MG63 (cell line): ENCODE results near the gene MTRF1L. TPM values are rescaled to one million over a fixed set of nuclear protein-coding genes. Genes with fewer than 3 reads are reported as not detected.

Source experiments
- DNase-seq: peaks from one replicate; pipeline ENCODE4 v3.0.0-alpha.2; 2020
- H3K27me3 ChIP-seq: fragments of 250-450 bp; sonication (Bioruptor Pico); 2 replicates; pipeline ENCODE4 v1.5.1; 2020; ENCODE audit warnings: mild to moderate bottlenecking, moderate library complexity
- H3K36me3 ChIP-seq: fragments of 250-450 bp; sonication (Bioruptor Pico); 2 replicates; pipeline ENCODE4 v1.5.1; 2020; ENCODE audit warnings: mild to moderate bottlenecking, moderate library complexity
- H3K4me3 ChIP-seq: fragments of 250-450 bp; sonication (Bioruptor Pico); 2 replicates; pipeline ENCODE4 v1.5.1; 2020; ENCODE audit warnings: mild to moderate bottlenecking, moderate library complexity
- H3K9me3 ChIP-seq: fragments of 250-450 bp; sonication (Bioruptor Pico); 2 replicates; pipeline ENCODE4 v1.5.1; 2020; ENCODE audit warnings: mild to moderate bottlenecking, moderate library complexity
- total RNA-seq: library from RNA; depleted of rRNA; stranded (reverse); fragments of >200 nt; shearing (Covaris generic); gene quantifications from 2 replicates; pipeline ENCODE4 v1.2.3, GENCODE V29; 2014; ENCODE audit warnings: low replicate concordance; rRNA removed

Gene MTRF1L, protein sequence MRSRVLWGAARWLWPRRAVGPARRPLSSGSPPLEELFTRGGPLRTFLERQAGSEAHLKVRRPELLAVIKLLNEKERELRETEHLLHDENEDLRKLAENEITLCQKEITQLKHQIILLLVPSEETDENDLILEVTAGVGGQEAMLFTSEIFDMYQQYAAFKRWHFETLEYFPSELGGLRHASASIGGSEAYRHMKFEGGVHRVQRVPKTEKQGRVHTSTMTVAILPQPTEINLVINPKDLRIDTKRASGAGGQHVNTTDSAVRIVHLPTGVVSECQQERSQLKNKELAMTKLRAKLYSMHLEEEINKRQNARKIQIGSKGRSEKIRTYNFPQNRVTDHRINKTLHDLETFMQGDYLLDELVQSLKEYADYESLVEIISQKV
- total RNA-seq: 14.6 and 23.1 TPM in 2 replicates

DNA sequence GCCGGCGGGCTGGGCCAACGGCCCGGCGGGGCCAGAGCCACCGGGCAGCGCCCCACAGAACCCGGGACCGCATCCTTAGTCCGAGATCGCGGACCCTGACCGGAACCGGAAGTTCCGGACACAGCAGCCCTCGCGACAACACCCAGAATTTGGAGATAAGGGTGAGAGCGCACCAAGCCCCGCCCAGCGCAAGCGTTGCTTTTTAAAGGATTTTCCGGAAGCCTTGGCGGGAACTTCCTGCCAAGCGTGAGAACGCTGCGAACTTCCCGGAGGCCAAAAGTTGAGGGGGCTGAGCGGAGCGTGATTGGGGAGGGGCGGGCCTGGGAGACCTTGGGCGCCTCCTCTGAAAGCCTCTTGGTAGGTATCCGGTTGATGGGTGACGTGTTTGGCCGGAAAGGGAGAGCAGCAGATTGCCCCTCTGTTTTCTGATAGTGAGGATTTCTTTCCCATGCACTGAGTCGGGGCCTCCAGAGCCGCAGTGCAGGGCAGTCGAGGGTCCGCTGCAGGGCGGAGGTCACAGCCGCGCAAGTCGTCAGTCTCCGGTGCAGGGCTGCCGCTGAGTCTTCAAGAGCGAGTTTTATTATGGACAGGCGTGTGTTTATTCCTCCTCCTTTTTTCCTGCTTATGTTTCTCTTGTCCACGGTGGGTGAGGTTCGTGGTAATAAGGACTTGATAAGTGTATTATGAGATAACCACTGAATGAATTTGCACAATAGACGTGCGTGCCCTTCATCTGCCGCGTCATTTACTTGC lies at the start of gene MTRF1L:
Gene MTRF1L (minus strand): TSS at position 97 of the 753 bp plus-strand sequence. CDS start 24 bp downstream, at position 73.
- no peaks in the 10 kb centered on the region for H3K27me3 ChIP-seq
- DNase-seq: peak; percentile 96
- peaks cover 22% of the 10 kb centered on the region for H3K36me3 ChIP-seq
- no peaks in the 10 kb centered on the region for H3K9me3 ChIP-seq
- peak within 1 kb of the TSS; percentile 87 for H3K4me3 ChIP-seq

DNA sequence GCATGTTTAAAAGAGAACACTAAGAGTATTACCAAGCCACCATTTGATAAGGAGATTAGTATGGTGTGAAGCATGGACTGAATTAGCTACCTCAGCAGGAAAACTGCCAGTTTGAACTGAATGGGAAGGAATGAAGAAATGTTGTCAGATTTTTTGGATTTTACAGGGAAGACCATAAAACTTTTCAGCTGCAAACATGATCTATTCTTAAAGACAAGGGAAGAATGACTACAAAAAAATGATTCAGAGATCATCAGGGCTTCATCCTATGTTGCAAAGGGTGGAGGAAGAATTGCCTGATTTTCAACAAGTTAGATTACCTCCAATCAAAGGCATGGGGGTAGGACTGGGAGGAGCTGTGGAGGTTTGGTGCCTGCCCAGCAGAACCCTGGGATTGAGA lies 49.3 kb upstream of the MTRF1L start:
- no peak for DNase-seq
- Histone ChIP-seq H3K36me3 (no peaks in the 10 kb centered on the region), H3K9me3 (no peaks in the 10 kb centered on the region), H3K4me3 (no peak overlapping the region), H3K27me3 (no peaks in the 10 kb centered on the region)

GRCh38 chr6:153048631-153049030 lies 46.1 kb upstream of the MTRF1L start:
- Histone ChIP-seq H3K4me3 (no peak overlapping the region), H3K27me3 (no peaks in the 10 kb centered on the region), H3K36me3 (no peaks in the 10 kb centered on the region), H3K9me3 (no peaks in the 10 kb centered on the region)
- DNase-seq: no peak

DNA sequence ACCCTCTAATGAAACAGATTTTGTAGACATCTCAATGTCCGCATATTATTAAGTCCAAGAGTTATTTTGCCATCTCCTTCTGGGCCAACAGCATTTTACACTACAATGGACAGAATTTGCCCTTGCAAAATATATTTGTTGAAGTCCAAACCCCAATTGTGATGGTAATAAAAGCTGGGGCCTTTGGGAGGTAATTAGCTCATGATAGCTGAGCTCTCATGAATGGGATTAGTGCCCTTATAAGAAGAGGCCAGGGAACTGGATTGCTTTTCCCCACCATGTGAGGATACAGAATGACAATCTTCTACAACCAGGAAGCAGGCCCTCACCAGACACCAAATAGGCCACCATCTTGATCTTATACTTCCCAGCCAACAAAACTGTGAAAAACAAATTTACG lies 44.9 kb upstream of the MTRF1L start:
- H3K36me3 ChIP-seq: no peaks in the 10 kb centered on the region
- H3K9me3 ChIP-seq: no peaks in the 10 kb centered on the region
- no peaks in the 10 kb centered on the region for H3K27me3 ChIP-seq
- DNase-seq: no peak
- H3K4me3 ChIP-seq: no peak overlapping the region

DNA sequence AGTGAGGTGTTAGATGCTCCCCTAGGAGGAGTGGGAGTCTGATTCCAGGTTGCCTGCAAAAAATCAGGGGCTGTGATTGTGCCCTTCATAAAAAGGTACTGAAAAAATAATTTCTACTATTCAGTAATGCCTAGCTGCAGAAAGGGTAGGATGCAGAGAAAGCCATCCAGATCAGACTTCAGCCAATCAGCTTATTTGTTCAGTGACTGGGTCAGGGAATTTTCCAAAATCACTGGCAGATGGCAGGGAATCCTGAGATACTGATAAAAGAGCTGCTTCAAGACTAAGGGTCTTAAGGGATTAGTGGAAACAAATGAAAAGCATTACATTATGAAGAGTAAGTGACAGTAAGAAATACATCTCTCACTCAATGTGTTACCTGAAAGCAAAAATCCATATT lies 42.8 kb upstream of the MTRF1L start:
- Histone ChIP-seq H3K27me3 (no peaks in the 10 kb centered on the region), H3K4me3 (no peak overlapping the region), H3K9me3 (no peaks in the 10 kb centered on the region), H3K36me3 (no peaks in the 10 kb centered on the region)
- no peak for DNase-seq

GRCh38 chr6:153044295-153044694 lies 41.8 kb upstream of the MTRF1L start:
- no peaks in the 10 kb centered on the region for H3K27me3 ChIP-seq
- H3K36me3 ChIP-seq: no peaks in the 10 kb centered on the region
- H3K9me3 ChIP-seq: no peaks in the 10 kb centered on the region
- no peak overlapping the region for H3K4me3 ChIP-seq
- no peak for DNase-seq

- H3K27me3 ChIP-seq: no peaks in the 10 kb centered on the region
- no peaks in the 10 kb centered on the region for H3K9me3 ChIP-seq
- no peak for DNase-seq
- H3K4me3 ChIP-seq: no peak overlapping the region
- H3K36me3 ChIP-seq: no peaks in the 10 kb centered on the region
These were observed 41.2 kb upstream of the MTRF1L start for GRCh38 chr6:153043719-153044118.

DNA sequence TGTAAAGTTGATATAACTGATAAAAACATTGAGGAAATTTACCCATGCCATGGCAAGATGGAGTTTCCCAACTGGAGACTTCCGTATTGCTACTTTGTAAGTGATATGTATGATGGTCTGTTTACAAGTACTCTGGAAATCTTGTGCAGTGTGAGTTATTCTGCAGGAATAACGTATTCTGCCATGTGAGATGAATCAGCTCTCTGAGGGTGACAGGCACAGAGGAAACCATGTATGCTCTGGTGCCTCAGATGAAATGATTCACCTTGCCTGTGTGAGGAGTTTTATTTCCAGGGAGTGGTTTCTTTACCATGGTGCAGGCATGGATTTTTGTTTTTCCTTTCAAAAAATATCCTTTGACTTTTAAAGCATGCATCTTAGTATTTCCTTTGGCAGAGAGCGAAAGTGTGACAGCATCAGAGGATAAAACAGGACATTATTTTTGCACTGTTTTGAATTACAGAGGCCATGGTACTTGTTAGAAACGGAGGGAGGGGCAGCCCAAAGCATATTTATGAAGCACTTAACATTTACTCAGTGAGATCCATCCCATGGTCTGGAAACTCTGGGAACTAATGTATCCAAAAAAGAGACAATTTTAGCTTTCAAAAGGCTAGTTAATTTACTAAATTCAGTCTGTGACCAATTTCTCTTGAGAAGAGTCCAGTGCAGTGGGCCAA lies 36.0 kb upstream of the MTRF1L start:
- Histone ChIP-seq H3K27me3 (no peaks in the 10 kb centered on the region), H3K4me3 (no peak overlapping the region), H3K36me3 (no peaks in the 10 kb centered on the region), H3K9me3 (no peaks in the 10 kb centered on the region)
- peak; percentile 35 for DNase-seq

DNA sequence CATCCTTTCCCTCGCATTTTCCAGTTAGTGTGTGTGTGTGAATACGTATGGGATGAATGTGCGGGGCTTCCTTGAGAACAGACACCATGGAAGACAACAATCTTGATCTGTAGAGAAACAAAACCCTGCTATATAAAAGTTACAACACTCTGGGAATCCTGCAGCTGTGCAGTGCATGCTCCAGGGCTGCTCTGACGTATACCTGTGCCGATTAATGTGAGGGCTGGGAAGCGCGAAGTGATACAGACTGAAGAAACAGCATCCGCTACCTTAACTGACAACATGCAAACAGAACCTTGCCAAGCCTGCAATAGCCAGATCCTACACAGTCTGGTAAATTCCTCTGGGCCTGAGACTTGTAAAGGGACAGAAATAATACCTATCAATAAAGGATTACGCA lies 31.6 kb upstream of the MTRF1L start:
- no peaks in the 10 kb centered on the region for H3K9me3 ChIP-seq
- 0 out of 2 replicates have a peak, but pooled peaks cover 2% of the 10 kb centered on the region for H3K27me3 ChIP-seq
- H3K4me3 ChIP-seq: no peak overlapping the region
- DNase-seq: no peak
- H3K36me3 ChIP-seq: no peaks in the 10 kb centered on the region

DNA sequence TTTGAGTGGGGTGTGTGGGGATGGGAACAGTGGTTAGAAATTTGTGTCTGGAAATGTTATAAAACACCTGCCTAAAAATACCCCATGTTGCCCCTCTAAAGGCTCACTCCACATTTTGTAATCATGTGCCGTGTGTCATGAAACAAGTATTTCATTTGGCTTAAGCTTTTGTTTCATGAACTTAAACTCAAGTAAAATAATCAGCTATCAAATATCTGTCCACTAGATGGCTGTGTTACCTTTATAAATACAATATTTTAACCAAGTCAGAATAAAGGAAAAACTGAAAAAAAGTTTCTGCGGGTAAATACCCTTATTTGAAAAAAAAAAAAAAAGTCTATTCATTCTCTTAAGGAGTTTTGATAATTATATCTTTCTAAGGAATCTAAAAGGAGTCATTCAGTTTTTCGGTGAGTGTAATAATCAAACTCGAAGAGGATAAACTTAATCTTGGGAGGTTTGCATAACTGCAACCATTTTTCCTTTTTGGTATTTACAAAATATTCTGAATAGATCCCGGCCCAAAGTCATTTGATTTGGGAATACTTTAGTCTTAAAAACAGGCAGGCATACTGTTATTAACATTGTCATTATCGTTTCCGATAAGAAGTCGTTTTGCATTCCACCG lies 29.9 kb upstream of the MTRF1L start:
- no peaks in the 10 kb centered on the region for H3K36me3 ChIP-seq
- no peak for DNase-seq
- 0 out of 2 replicates have a peak, but pooled peaks cover 2% of the 10 kb centered on the region for H3K27me3 ChIP-seq
- H3K9me3 ChIP-seq: no peaks in the 10 kb centered on the region
- H3K4me3 ChIP-seq: no peak overlapping the region

GRCh38 chr6:153031335-153031955 lies 28.9 kb upstream of the MTRF1L start:
- no peak for DNase-seq
- no peak overlapping the region for H3K4me3 ChIP-seq
- 0 out of 2 replicates have a peak, but pooled peaks cover 2% of the 10 kb centered on the region for H3K27me3 ChIP-seq
- H3K9me3 ChIP-seq: no peaks in the 10 kb centered on the region
- no peaks in the 10 kb centered on the region for H3K36me3 ChIP-seq

- DNase-seq: no peak
- no peaks in the 10 kb centered on the region for H3K36me3 ChIP-seq
- 0 out of 2 replicates have a peak, but pooled peaks cover 2% of the 10 kb centered on the region for H3K27me3 ChIP-seq
- H3K4me3 ChIP-seq: no peak overlapping the region
- H3K9me3 ChIP-seq: no peaks in the 10 kb centered on the region
These were observed 26.5 kb upstream of the MTRF1L start for GRCh38 chr6:153028963-153029362.

GRCh38 chr6:153028286-153028685 lies 25.8 kb upstream of the MTRF1L start:
- 0 out of 2 replicates have a peak, but pooled peaks cover 2% of the 10 kb centered on the region for H3K27me3 ChIP-seq
- H3K4me3 ChIP-seq: no peak overlapping the region
- H3K36me3 ChIP-seq: no peaks in the 10 kb centered on the region
- H3K9me3 ChIP-seq: no peaks in the 10 kb centered on the region
- no peak for DNase-seq

DNA sequence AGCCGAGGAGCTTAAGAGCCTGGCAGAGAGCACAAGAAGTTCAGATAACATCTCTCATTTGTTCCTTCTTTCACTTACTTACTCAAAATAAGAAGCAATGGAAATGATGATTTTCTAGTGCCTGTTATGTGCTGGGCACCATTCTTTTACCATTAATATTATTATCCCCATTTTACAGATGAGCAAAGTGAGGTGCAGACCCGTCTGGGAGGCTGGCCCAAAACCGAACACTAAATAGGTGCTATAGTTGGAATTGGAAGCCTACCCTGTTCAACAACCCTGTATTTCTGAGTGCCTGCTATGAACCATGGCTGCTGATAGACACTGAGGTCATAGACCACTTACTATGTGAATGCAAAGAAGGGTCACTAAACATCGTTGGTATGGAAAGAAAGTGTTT lies 25.0 kb upstream of the MTRF1L start:
- no peak for DNase-seq
- Histone ChIP-seq H3K4me3 (no peak overlapping the region), H3K9me3 (no peaks in the 10 kb centered on the region), H3K27me3 (0 out of 2 replicates have a peak, but pooled peaks cover 2% of the 10 kb centered on the region), H3K36me3 (no peaks in the 10 kb centered on the region)

DNA sequence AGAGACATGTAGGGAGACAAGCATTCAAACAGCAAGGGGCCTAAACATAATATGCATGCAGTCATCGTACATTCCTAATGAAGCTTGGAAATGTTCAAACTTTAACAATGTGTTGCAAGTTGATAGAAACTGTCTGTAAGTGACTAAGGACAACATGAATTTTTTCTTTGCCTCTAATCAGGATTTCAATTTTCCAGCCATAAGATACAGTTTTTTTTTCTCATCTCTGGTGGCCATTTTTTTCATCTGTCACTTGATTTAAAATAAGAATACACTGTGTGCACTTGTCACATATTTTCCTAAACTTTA lies 22.2 kb upstream of the MTRF1L start:
- no peaks in the 10 kb centered on the region for H3K9me3 ChIP-seq
- no peak for DNase-seq
- H3K27me3 ChIP-seq: no peaks in the 10 kb centered on the region
- no peak overlapping the region for H3K4me3 ChIP-seq
- H3K36me3 ChIP-seq: no peaks in the 10 kb centered on the region

DNA sequence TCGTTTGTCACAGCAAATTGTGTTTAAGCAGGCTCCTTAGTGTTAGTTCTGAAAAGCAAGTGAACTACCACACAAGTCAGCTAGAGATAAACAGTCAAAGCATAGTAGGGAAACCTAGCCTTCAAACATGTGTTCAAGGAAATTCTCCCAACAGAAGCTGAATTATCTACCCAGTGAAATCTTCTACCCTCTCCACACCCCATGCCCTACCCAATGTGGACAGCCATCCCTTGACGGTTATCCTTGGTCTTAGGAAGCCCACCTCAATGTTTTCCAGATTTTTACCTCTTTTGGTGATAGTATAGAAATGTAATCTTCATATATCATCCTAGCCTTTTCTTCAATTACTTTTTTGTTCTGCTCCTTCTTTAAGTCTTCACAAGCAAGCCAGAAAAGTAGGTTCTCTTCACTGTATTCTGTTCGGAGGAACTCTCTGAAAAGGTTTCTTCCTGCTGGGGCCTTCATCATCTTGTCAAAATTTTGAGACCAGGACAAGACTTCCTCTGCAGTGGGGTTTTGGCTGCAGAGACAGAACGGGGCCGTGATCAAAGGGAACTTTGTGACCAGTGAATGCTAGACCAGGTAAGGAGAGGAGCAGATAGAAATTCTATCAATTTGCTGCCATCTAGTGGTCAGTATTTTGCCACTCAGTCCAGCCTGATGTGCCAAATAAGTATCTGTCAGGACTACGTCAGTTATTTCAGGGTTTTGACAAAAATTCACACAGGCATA lies 21.6 kb upstream of the MTRF1L start:
- no peaks in the 10 kb centered on the region for H3K9me3 ChIP-seq
- H3K36me3 ChIP-seq: no peaks in the 10 kb centered on the region
- H3K4me3 ChIP-seq: no peak overlapping the region
- H3K27me3 ChIP-seq: no peaks in the 10 kb centered on the region
- no peak for DNase-seq
